T-helper 9 cell (primary cell): ENCODE measurements around the gene TCF7.

Experiments used
- DNase-seq: peaks from one replicate; pipeline ENCODE4 v3.0.0-alpha.2; 2020
- total RNA-seq, 2 donors: gene quantifications; one replicate each; lab custom pipeline; 2026; lab: John Stamatoyannopoulos, UW

Gene TCF7
- 218 to 387 reads per million in 2 donors for total RNA-seq

GRCh38 chr5:134113902-134114875 is at the start of gene TCF7:
Gene TCF7, plus strand, starts transcription at chr5:134114681. Its CDS starts 226 bp downstream, at chr5:134114907.
- peak; percentile 78 for DNase-seq

DNA sequence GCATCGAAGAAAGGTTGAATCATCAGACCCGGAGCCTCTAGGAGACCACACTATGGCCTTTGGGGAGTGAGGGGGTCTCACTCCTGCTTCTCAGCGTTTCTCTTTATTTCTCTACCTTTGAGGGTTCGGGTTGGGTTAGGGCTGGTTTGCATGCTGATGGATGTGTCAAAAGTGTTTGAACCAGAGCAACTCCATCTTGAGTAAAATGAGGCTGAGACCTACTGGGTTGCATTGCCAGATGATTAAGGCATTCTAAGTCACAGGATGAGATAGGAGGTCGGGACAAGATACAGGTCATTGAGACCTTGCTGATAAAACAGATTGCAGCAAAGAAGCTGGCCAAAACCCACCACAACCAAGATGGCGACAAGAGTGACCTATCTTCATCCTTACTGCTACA is 44.9 kb upstream of the TCF7 start:
- DNase-seq = no peak

DNA sequence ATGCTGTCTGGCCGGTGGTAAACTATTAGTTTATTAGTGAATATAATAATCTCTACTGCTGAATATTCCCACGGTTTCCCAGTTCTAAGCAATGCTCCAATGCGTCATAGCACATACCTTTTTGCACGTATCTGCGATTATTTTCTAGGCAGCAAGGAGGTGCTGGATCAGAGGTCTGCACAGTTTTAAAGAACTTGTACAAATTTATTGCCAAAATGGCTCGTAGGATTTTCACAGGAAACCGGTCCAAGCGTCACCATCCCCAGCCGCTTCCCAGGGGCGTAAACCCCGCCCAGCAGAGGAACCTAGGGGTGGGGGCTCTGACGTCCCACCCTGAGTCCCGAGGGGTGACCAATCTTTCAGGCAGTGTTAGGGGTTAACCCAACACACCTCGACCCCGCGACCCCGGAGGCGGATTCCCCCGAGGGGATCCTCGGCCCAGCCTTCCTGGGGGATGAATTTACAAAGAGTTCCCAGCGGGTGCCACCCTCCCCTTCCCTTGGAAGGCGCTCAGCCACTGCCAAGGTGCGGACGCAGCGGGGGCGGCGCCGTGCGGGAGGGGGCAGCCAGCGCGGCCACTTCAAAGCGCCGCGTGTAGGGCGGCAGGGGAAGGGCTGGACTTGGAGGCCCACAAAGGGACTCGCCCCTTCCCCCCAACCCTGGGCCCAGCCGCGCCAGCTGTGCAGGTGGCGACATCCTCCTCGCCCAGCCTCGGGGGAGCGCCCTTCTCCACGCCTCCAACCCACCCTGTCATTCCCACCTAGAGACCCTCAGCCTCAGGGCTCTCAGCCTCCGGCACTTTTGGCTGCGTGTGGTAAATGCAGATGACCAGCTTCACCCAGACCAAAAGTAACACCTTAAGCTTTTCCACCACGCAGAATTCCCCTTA is 43.5 kb upstream of the TCF7 start:
- peak; percentile 23 for DNase-seq

GRCh38 chr5:134071614-134072207 is 42.8 kb upstream of the TCF7 start:
- no peak for DNase-seq

DNA sequence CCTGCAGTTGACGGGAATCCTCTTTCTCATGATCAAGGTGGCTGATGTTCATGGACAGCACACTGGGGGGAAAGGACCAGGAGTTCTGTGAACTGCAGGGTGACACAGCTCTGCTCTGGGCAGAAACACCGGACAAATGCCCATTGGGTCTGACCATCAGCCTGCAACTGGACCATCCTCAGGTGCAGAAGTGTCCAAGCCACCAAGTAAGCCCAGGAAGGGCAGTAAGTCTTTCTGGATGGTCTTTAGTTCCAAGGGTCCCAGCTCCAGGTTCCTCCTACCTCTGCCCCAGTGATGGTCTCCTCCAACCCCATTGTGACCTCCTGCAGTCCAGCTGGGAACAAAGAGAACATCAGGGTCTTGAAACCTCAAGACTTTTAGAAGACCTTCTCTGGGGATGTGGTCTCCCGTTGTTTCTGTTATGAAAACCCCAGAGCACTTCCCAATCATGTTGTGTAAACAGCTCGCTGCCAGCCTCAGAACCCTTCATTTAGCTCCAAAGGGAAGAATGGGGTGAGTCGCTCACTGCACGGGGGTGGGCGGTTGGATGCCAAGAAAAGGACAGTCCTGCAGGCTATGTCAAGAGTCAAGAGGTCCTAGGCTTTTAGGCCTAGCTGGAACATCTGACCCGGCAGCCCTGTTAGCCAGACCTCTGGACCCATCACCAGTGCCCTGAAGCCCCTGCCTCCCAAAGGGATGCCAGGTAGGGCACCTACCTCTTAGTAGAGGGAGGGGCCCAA is 41.8 kb upstream of the TCF7 start:
- DNase-seq = no peak

DNA sequence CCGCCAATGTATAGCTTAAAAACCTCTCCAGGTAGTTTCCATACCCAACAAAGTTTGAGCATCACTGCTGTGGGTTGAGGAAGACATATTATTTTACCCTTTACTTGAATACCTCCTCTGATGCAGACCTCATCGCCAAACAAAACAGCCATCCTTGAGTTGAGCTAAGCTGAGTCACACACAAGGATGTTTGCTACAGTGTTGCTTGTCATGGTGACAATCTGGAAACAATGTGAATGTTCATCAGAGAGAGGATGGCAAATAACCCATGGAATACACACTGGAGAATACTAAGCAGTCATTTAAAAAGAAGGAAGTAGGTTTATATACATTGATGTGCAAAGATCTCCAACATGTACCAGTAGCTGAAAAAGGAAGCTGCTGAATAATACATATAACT is 41.1 kb upstream of the TCF7 start:
- DNase-seq = no peak

GRCh38 chr5:134075102-134075501 is 39.4 kb upstream of the TCF7 start:
- no peak for DNase-seq

DNA sequence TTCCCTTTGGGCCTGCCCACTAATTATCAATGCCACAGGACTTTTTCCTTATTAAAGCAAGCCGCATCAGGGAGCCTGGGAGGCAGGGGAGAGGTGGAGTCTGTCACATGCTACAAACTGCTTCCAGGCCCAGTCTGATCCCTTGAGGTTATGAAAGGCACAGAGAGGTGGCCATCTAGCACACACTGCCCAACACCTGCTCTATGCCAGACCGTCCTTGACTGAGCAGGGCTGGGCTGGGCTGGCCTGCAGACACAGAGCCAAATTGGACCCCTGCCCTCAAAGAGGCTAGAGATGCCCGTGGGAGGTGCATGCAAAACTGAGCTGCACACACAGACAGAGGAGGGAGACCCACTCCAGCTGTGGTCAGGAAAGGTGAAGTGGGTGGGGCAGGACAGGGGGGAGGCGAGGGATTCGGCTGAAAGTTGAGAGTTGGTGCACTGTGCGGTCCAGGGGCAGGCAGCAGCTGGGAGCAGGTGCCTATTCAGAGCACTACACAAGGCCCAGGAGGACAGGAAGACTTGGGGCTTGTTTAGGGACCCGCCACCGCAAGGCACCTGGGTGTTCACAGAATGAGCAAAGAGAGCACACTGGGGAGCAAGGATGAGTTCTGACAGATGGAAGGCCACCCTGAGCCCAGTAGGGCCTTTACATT is 36.4 kb upstream of the TCF7 start:
- no peak for DNase-seq

DNA sequence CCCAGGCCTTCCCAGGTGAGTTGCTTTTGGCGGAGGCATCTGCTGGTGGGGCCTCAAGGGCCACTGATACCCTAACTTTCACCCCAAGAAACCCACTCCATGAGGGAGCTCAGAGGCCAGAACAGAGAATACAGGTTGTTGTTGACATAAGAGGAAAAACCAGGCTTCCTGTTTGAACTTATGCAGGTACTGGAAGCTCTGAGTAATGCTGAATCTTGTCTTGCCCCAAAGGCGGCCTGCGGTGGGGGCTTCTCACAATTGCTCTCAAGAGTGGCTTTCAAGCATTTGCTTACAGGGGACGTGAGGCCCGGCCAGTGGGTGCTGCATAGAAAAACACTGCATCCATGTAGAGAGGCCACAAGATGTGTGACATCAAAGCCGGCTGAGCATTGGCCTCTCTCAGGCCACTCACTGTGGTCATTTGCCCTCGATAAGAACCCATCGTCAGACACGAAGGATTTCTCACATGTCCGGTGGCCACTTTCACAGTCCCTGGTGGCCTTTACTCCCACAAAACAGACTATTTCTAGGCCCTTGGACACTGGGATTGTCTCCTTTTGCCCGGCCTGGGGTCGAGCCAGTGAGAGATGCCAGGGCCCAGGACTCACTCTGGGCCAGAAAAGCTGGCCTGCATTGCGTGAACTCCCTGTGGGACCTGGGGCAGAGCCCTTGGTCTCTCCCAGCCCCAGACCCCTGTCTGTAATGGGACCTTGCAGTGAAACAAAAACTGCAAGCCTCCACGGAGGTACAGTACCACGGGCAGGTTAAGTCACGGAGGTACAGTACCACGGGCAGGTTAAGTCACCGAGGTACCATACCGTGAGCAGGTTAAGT is 34.5 kb upstream of the TCF7 start:
- peak; percentile 35 for DNase-seq

GRCh38 chr5:134082264-134082992 is 32.1 kb upstream of the TCF7 start:
- DNase-seq = no peak

DNA sequence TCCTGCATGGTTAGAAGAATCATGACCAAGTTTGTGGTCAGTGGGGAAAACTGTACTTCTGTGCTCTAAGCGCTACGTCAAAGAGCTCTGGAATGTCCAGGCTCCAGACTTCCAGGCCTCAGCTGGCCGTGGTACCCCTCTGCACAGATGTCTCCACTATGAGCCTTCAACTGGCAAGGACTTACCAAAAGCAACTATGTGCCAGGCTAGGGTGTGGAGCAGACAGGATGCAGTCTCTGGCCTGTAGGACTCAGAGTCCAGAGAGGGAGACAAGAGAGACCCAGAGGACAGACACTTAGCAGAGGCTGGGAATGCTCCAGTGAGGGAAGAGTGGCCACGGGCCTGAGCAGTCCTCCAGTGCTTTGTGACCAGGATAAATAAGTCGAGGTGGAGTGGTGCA is 31.0 kb upstream of the TCF7 start:
- DNase-seq = no peak

DNA sequence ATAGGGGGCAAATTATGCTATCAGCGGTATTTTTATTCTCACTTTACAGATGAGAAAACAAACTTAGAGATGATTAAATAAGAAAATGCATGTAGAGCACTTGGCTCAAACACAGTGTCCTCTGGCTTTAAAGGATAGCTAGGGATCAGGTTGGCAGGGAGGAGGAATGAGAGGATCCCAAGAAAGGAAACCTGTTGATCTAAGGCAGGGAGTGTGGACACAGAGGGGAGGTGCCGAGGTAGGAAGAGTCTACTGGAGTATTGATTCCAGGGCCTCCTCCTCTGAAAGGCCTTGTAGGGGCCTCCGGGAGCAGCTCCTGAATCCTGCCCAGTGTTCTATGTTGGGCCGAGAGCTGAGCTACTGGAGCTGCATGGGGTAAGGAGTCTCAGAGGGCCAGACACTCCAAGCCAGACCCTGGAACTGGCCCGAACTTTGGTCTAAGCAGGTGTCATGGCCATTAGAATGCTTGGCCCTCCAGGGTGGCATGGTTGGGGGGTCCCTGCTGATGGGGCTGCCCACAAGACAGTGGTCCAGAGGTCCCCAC is 30.4 kb upstream of the TCF7 start:
- DNase-seq = no peak

- DNase-seq = no peak
Measured at GRCh38 chr5:134084570-134084969, 29.9 kb upstream of the TCF7 start.

- no peak for DNase-seq
Measured at GRCh38 chr5:134085411-134085810, 29.1 kb upstream of the TCF7 start.

- no peak for DNase-seq
Measured at GRCh38 chr5:134086225-134086942, 28.1 kb upstream of the TCF7 start.

DNA sequence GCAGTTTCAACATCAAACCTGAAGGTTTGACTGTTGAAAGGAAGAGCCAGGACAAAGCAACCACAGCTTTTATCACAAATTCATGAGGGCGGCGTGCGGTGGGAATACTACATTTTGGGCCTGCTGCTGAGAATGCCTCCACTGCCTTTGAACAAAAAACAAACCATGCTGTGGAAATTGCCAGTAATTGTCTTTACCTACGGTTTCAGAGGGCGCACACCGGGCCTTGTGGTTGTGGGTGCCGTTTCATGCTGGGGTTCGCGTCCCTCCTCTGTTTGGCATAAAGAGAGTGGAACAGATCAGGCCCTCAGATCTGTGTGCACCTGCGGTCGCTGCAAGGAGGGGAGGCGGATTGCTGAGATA is 27.6 kb upstream of the TCF7 start:
- peak; percentile 63 for DNase-seq

DNA sequence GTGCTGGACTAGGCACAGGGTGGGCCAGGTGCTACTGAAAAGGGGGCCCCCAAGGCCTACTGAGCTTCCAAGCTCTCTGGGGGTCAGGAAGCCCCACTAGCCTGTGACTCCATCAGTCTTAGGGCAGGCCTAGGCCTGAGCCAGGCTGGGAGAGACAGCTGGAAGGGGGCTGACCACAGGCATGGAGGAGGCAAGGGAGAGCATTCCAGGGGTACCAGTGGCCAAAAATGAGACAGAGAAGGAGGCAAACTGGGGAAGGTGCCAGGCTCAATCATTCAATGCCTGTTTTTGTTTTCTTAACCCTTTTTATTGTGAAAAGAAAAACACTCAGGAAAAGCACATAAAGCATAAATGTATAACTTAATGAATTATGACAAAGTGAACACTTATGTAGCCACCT is 26.2 kb upstream of the TCF7 start:
- DNase-seq = no peak

DNA sequence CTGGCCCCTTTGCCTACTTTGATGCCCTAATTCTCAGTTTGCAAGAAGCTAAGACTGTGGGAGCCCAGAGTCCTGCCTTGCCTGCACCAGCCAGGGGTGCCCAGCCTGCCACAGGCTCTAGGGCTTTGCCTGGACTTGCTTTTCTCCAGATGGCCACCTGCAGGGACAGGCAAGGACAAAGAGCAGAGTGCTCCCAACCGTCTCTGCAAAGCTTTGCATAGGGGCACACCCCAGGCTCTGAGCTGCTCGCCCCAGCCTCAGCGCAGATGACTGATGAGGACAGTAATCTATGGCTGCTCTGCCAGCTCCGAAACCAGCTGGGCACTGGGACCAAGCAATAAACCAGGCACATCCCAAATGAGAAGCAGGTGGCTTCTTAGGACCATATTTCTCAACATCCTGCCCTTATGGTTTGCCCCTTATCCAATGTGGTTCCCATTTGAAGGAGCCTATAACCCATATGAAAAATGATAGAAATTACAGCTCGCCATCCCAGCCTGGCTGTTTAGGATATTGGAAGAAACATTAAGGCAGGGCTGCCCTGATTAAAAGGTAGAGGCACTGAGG is 25.4 kb upstream of the TCF7 start:
- DNase-seq = no peak

DNA sequence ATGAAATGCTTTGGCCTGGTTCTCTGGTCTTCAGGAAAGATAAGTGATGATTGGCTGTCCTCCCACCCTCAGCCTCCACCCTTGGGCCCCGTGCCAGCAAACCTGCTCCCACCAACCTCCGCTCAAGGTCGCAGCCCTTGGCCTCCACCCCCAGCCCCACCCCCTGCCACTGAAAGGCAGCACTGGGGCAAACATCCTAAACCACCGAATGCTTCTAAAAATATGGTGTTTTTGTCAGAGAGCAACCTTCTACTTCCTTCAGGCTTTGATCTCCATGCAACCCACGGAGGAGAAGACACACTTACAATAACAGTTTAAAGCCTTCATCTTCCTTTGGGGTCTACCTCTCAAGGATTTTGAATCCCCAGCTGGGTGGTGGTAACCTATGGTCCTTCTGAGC is 24.0 kb upstream of the TCF7 start:
- no peak for DNase-seq
